HG03439 (cell line): ENCODE data around the gene ACTN1.
"Not testable (repeated sequence)": the region's sequence is repeated elsewhere in the genome, so short reads cannot be mapped to it uniquely, and the experiment has no call there.

ENCODE experiments used
- ATAC-seq: cut with Tn5 transposase; IDR thresholded peaks from one replicate; pipeline ENCODE4 v1.9.1; 2021; ENCODE audit warnings: mild to moderate bottlenecking, moderate library complexity; ENCODE audit not compliant: unreplicated experiment

ACTN1 gene

GRCh38 chr14:68979021-68979721 is at the start of gene ACTN1:
TSS of gene ACTN1 (minus strand) at chr14:68979302. CDS start at chr14:68979056, 246 bp downstream.
- ATAC-seq, result no peak

GRCh38 chr14:69027242-69027913 is 48.3 kb upstream of the ACTN1 start:
- no peak for ATAC-seq

GRCh38 chr14:69023035-69023434 is 43.9 kb upstream of the ACTN1 start:
- no peak for ATAC-seq

GRCh38 chr14:69022093-69022492 is 43.0 kb upstream of the ACTN1 start:
- ATAC-seq, result not testable (repeated sequence)

GRCh38 chr14:69017706-69018105 is 38.6 kb upstream of the ACTN1 start:
- ATAC-seq, result no peak

- no peak for ATAC-seq
These were observed 35.7 kb upstream of the ACTN1 start for GRCh38 chr14:69014829-69015259.

GRCh38 chr14:69013943-69014782 is 35.1 kb upstream of the ACTN1 start:
- no peak for ATAC-seq

GRCh38 chr14:69012256-69012953 is 33.3 kb upstream of the ACTN1 start:
- no peak for ATAC-seq

GRCh38 chr14:69010648-69011047 is 31.5 kb upstream of the ACTN1 start:
- ATAC-seq, result no peak

GRCh38 chr14:69008421-69008884 is 29.4 kb upstream of the ACTN1 start:
- ATAC-seq, result no peak

- ATAC-seq, result no peak
These were observed 27.2 kb upstream of the ACTN1 start for GRCh38 chr14:69006346-69006745.

GRCh38 chr14:69005432-69006148 is 26.5 kb upstream of the ACTN1 start:
- ATAC-seq, result no peak

GRCh38 chr14:69004731-69005431 is 25.8 kb upstream of the ACTN1 start:
- ATAC-seq, result no peak

- ATAC-seq, result no peak
These were observed 24.5 kb upstream of the ACTN1 start for GRCh38 chr14:69003626-69004025.

- ATAC-seq, result no peak
These were observed 23.0 kb upstream of the ACTN1 start for GRCh38 chr14:69002069-69002468.

GRCh38 chr14:69001375-69001774 is 22.3 kb upstream of the ACTN1 start:
- ATAC-seq, result no peak

- no peak for ATAC-seq
These were observed 19.0 kb upstream of the ACTN1 start for GRCh38 chr14:68998062-68998461.

GRCh38 chr14:68995731-68996130 is 16.6 kb upstream of the ACTN1 start:
- no peak for ATAC-seq

- no peak for ATAC-seq
These were observed 15.0 kb upstream of the ACTN1 start for GRCh38 chr14:68994056-68994455.

- ATAC-seq, result no peak
These were observed 8.5 kb upstream of the ACTN1 start for GRCh38 chr14:68987653-68988036.
